Vagina (tissue), 2 donors: ENCODE results near the gene KIF19.

ENCODE experiments used
- POLR2A ChIP-seq, 2 donors: fragments of 450-650 bp; IDR thresholded peaks; one replicate each; pipeline ENCODE4 v1.6.1; 2017; ENCODE audit warnings: antibody characterized with exemption in 2 of 2, mild to moderate bottlenecking in 2 of 2, moderate library complexity in 2 of 2
- POLR2AphosphoS5 ChIP-seq, 2 donors: sonication (generic); formaldehyde crosslinking; IDR thresholded peaks; one replicate each; pipeline ENCODE4 v1.9.0; 2017; ENCODE audit warnings: antibody characterized with exemption in 2 of 2, mild to moderate bottlenecking in 2 of 2, low read depth in 1 of 2; ENCODE audit not compliant: insufficient read depth in 1 of 2
- TF ChIP-seq, protein P1 (sequence below), 3 experiments: fragments of 450-650 bp in 2 of 3; fragments of 200-600 bp in 1 of 3; sonication (generic) in 1 of 3; IDR thresholded peaks; one replicate each; pipeline ENCODE4 v1.5.1; 2017 to 2019; ENCODE audit warnings: antibody characterized with exemption in 3 of 3, mild to moderate bottlenecking in 2 of 3, moderate library complexity in 2 of 3

GRCh38 chr17:74359916-74360315, 33.9 kb downstream of the KIF19 start:
- TF ChIP-seq POLR2A (IDR thresholded peaks at IDR 0.05) (no peak), POLR2AphosphoS5 (IDR thresholded peaks at IDR 0.05; ENCODE audit: insufficient read depth in 1 of 2, low read depth in 1 of 2) (no peak)
- TF ChIP-seq, protein P1, sequence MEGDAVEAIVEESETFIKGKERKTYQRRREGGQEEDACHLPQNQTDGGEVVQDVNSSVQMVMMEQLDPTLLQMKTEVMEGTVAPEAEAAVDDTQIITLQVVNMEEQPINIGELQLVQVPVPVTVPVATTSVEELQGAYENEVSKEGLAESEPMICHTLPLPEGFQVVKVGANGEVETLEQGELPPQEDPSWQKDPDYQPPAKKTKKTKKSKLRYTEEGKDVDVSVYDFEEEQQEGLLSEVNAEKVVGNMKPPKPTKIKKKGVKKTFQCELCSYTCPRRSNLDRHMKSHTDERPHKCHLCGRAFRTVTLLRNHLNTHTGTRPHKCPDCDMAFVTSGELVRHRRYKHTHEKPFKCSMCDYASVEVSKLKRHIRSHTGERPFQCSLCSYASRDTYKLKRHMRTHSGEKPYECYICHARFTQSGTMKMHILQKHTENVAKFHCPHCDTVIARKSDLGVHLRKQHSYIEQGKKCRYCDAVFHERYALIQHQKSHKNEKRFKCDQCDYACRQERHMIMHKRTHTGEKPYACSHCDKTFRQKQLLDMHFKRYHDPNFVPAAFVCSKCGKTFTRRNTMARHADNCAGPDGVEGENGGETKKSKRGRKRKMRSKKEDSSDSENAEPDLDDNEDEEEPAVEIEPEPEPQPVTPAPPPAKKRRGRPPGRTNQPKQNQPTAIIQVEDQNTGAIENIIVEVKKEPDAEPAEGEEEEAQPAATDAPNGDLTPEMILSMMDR (IDR thresholded peaks at IDR 0.05), result no peak
